SK-N-SH (cell line): ENCODE data around the gene N4BP3. TPM values are rescaled to one million over a fixed set of nuclear protein-coding genes. Genes with fewer than 3 reads are reported as not detected.

Experiments
- CTCF ChIA-PET: fragments of 300-600, 350-600 bp; formaldehyde crosslinking; extraction: SDS; loops from one replicate; lab custom pipeline; 2021; lab: Yijun Ruan, JAX
- POLR2A ChIA-PET: fragments of 350-600 bp; sonication (Branson Sonifier 250); formaldehyde crosslinking; extraction: SDS; loops from one replicate; lab custom pipeline; 2020; ENCODE audit warnings: antibody characterized with exemption, inconsistent platforms; lab: Yijun Ruan, JAX
- DNase-seq: peaks from one replicate; pipeline ENCODE4 v3.0.0; 2012
- H2AFZ ChIP-seq: fragments of 200-600 bp; sonication (generic); 2 replicates; pipeline ENCODE4 v1.8.1; 2016; ENCODE audit warnings: antibody characterized with exemption, mild to moderate bottlenecking, low read depth
- H3F3A ChIP-seq: fragments of 200-600 bp; sonication (generic); replicated peaks from 2 replicates; pipeline ENCODE3; 2016; ENCODE audit warnings: antibody characterized with exemption, mild to moderate bottlenecking; ENCODE audit not compliant: insufficient read depth
- H3K27ac ChIP-seq, 2 experiments: fragments of 200-500 bp in 1 of 2; fragments of 200-600 bp in 1 of 2; sonication (Bioruptor generic) in 1 of 2; sonication (generic), shearing (Covaris generic) in 1 of 2; 2 replicates each; pipeline versions ENCODE4 v1.5.1 to v1.6.1; 2014 to 2016; ENCODE audit warnings: low read depth in 2 of 2, inconsistent platforms in 1 of 2, low read length in 1 of 2, mild to moderate bottlenecking in 1 of 2, mixed read lengths in 1 of 2
- H3K27me3 ChIP-seq: fragments of 200-600 bp; sonication (generic), shearing (Covaris generic); 2 replicates; pipeline ENCODE4 v1.6.1; 2016; ENCODE audit warnings: mixed run types; ENCODE audit not compliant: insufficient read depth
- H3K36me3 ChIP-seq, 2 experiments: fragments of 200-500 bp in 1 of 2; fragments of 200-600 bp in 1 of 2; sonication (Bioruptor generic) in 1 of 2; sonication (generic) in 1 of 2; replicated peaks in 1 of 2; 2 replicates each; pipeline versions ENCODE3 to v1.5.1; 2014 to 2016; ENCODE audit warnings: low read length in 1 of 2, mild to moderate bottlenecking in 1 of 2; ENCODE audit not compliant: insufficient read depth in 2 of 2, control insufficient read depth in 1 of 2
- H3K4me1 ChIP-seq, 2 experiments: fragments of 200-500 bp in 1 of 2; fragments of 200-600 bp in 1 of 2; sonication (Bioruptor generic) in 1 of 2; sonication (generic), shearing (Covaris generic) in 1 of 2; 2 replicates each; pipeline versions ENCODE4 v1.5.1 to v1.6.1; 2014 to 2016; ENCODE audit warnings: low read depth in 1 of 2, low read length in 1 of 2, mixed run types in 1 of 2; ENCODE audit not compliant: insufficient read depth in 2 of 2, control insufficient read depth in 1 of 2
- H3K4me2 ChIP-seq: fragments of 200-600 bp; sonication (generic), shearing (Covaris generic); 2 replicates; pipeline ENCODE4 v1.6.1; 2017; ENCODE audit warnings: mixed run types
- H3K4me3 ChIP-seq, 2 experiments: fragments of 200-500 bp in 1 of 2; fragments of 200-600 bp in 1 of 2; sonication (Bioruptor generic) in 1 of 2; sonication (generic), shearing (Covaris generic) in 1 of 2; 2 replicates each; pipeline versions ENCODE4 v1.5.1 to v1.8.1; 2014 to 2016; ENCODE audit warnings: low read depth in 2 of 2, inconsistent platforms in 1 of 2, low read length in 1 of 2, mild to moderate bottlenecking in 1 of 2, mixed read lengths in 1 of 2, moderate library complexity in 1 of 2
- H3K79me2 ChIP-seq: fragments of 200-600 bp; sonication (generic); 2 replicates; pipeline ENCODE4 v1.8.1; 2017; ENCODE audit warnings: mild to moderate bottlenecking; ENCODE audit not compliant: insufficient read depth
- H3K9ac ChIP-seq: fragments of 200-600 bp; sonication (generic); 2 replicates; pipeline ENCODE4 v1.6.1; 2017; ENCODE audit warnings: mixed run types
- H3K9me2 ChIP-seq: fragments of 200-600 bp; sonication (generic); 2 replicates; pipeline ENCODE4 v1.6.1; 2017; ENCODE audit warnings: mixed run types
- H3K9me3 ChIP-seq: fragments of 200-600 bp; sonication (generic); 2 replicates; pipeline ENCODE4 v1.6.1; 2017; ENCODE audit warnings: mixed run types, mild to moderate bottlenecking, moderate library complexity
- H4K20me1 ChIP-seq: fragments of 200-600 bp; sonication (generic); 2 replicates; pipeline ENCODE4 v1.6.1; 2017; ENCODE audit warnings: mild to moderate bottlenecking, mixed run types; ENCODE audit not compliant: insufficient read depth
- CTCF ChIP-seq: fragments of 200-600 bp; sonication (generic); IDR thresholded peaks from 2 replicates; pipeline ENCODE4 v1.6.1; 2017; ENCODE audit warnings: antibody characterized with exemption, mild to moderate bottlenecking, moderate library complexity
- ELF1 ChIP-seq: IDR thresholded peaks from 2 replicates; pipeline ENCODE4 v1.4.0; 2012
- EP300 ChIP-seq, 2 experiments: IDR thresholded peaks; 2 replicates each; pipeline versions ENCODE4 v1.4.0 to v1.6.1; 2012; ENCODE audit warnings: borderline replicate concordance in 1 of 2, low read depth in 1 of 2, low read length in 1 of 2
- FOXJ3 ChIP-seq: sonication (generic); formaldehyde crosslinking; IDR thresholded peaks from 2 replicates; pipeline ENCODE4 v1.5.1; 2020; ENCODE audit warnings: mild to moderate bottlenecking, missing genetic modification reagents
- GABPA ChIP-seq: IDR thresholded peaks from 2 replicates; pipeline ENCODE4 v1.4.0; 2012; ENCODE audit warnings: low read depth, mild to moderate bottlenecking
- GATA2 ChIP-seq: sonication (generic); formaldehyde crosslinking; IDR thresholded peaks from 2 replicates; pipeline ENCODE4 v1.5.0; 2020; ENCODE audit warnings: mild to moderate bottlenecking, missing genetic modification reagents
- JUND ChIP-seq: IDR thresholded peaks from 2 replicates; pipeline ENCODE4 v1.4.0; 2012
- MAX ChIP-seq: IDR thresholded peaks from 2 replicates; pipeline ENCODE4 v1.4.0; 2012; ENCODE audit warnings: low read depth
- MEF2A ChIP-seq: IDR thresholded peaks from 2 replicates; pipeline ENCODE4 v1.4.0; 2012; ENCODE audit warnings: low read depth, borderline replicate concordance
- MXI1 ChIP-seq: IDR thresholded peaks from 2 replicates; pipeline ENCODE4 v1.6.1; 2012; ENCODE audit warnings: mild to moderate bottlenecking, low read depth, low read length, improper control_type of control experiment
- NFIC ChIP-seq: IDR thresholded peaks from 2 replicates; pipeline ENCODE4 v1.4.0; 2012; ENCODE audit warnings: borderline replicate concordance
- TCF12 ChIP-seq: IDR thresholded peaks from 2 replicates; pipeline ENCODE4 v1.4.0; 2012
- TEAD4 ChIP-seq: IDR thresholded peaks from 2 replicates; pipeline ENCODE4 v1.4.0; 2012; ENCODE audit warnings: mild to moderate bottlenecking, borderline replicate concordance; ENCODE audit not compliant: insufficient read depth
- USF2 ChIP-seq: fragments of 150-350 bp; IDR thresholded peaks from 2 replicates; pipeline ENCODE4 v1.6.1; 2017; ENCODE audit warnings: antibody characterized with exemption, low read length, low read depth, borderline replicate concordance
- YY1 ChIP-seq: IDR thresholded peaks from 2 replicates; pipeline ENCODE4 v1.4.0; 2012; ENCODE audit warnings: low read depth, mild to moderate bottlenecking
- ZBTB33 ChIP-seq: IDR thresholded peaks from 2 replicates; pipeline ENCODE4 v1.4.0; 2012; ENCODE audit warnings: low read depth, borderline replicate concordance
- WGBS: methylation state at CpG from one replicate; pipeline ENCODE4 v1.1.6; 2017; ENCODE audit warnings: low lambda C conversion rate; 5-methylcytosine and 5-hydroxymethylcytosine counted together
- polyA plus RNA-seq, 3 experiments: library from polyadenylated mRNA; depleted of rRNA; stranded (reverse); fragments of >200 nt; gene quantifications; 2 replicates each; pipeline ENCODE4 v1.2.3, GENCODE V29; 2012

The N4BP3 gene
- polyA plus RNA-seq, 1 of the 3 experiments (the other 2 are of a cell fraction) = 0.28 TPM

- WGBS = 61% methylated on average over 2 of the region's 2 CpGs
- Histone ChIP-seq H3K79me2 (no peaks in the 10 kb centered on the region), H2AFZ (no peak overlapping the region), H4K20me1 (no peaks in the 10 kb centered on the region), H3K9me3 (no peaks in the 10 kb centered on the region), H3K4me3 (no peak overlapping the region), H3K9me2 (no peaks in the 10 kb centered on the region), H3K27me3 (no peaks in the 10 kb centered on the region), H3K4me2 (no peak overlapping the region), H3F3A (no peaks in the 10 kb centered on the region), H3K36me3 (no peaks in the 10 kb centered on the region), H3K9ac (no peak overlapping the region), H3K27ac (no peak overlapping the region), H3K4me1 (no peaks in the 10 kb centered on the region)
- TF ChIP-seq NFIC = no peak
- TF ChIP-seq TCF12 = no peak
- no peak for TF ChIP-seq MEF2A
- ChIA-PET CTCF (interaction anchor here (1.1 kb wide), 1 partner anchor 95 kb away, joined by 4 read pairs; no protein-coding TSS in a partner anchor), POLR2A (no interaction called here)
- DNase-seq = no peak
Observed at GRCh38 chr5:178170455-178170854, 57.1 kb downstream of the N4BP3 start.

- Histone ChIP-seq H3K9ac (no peak overlapping the region), H3K79me2 (no peaks in the 10 kb centered on the region), H2AFZ (no peak overlapping the region), H4K20me1 (no peaks in the 10 kb centered on the region), H3K9me3 (no peaks in the 10 kb centered on the region), H3K27ac (no peak overlapping the region), H3K36me3 (no peaks in the 10 kb centered on the region), H3K4me3 (no peak overlapping the region), H3K4me2 (no peak overlapping the region), H3F3A (no peaks in the 10 kb centered on the region), H3K4me1 (no peaks in the 10 kb centered on the region), H3K9me2 (no peaks in the 10 kb centered on the region), H3K27me3 (no peaks in the 10 kb centered on the region)
- ChIA-PET POLR2A (no interaction called here), CTCF (interaction anchor here (1.1 to 1.6 kb wide), 2 partner anchors 10 to 98 kb away, joined by 6 read pairs; no protein-coding TSS in a partner anchor)
- no peak for TF ChIP-seq USF2
- no peak for TF ChIP-seq MXI1
- TF ChIP-seq CTCF = no peak
- no peak for TF ChIP-seq JUND
- TF ChIP-seq TEAD4 = no peak
- TF ChIP-seq ELF1 = no peak
- no peak for TF ChIP-seq GATA2 (CRISPR knock-in tag)
- TF ChIP-seq ZBTB33 = no peak
- TF ChIP-seq GABPA = no peak
- no peak for TF ChIP-seq EP300 (IDR thresholded peaks at IDR 0.05; ENCODE audit: borderline replicate concordance in 1 of 2, low read depth in 1 of 2, low read length in 1 of 2)
- TF ChIP-seq FOXJ3 (CRISPR knock-in tag) = no peak
- TF ChIP-seq YY1 = no peak
- no peak for TF ChIP-seq MAX
- 72% methylated on average over 3 of the region's 3 CpGs for WGBS
- no peak for DNase-seq
Observed at GRCh38 chr5:178174456-178174855, 61.1 kb downstream of the N4BP3 start.

Other genes with a start within 250 kb of the N4BP3 start
- not detected in 2 replicates for gene PROP1, start 117.3 kb upstream of the N4BP3 start, polyA plus RNA-seq (2012; rRNA removed)
- gene RMND5B, start 17.5 kb downstream of the N4BP3 start, polyA plus RNA-seq (2012; rRNA removed) = 42.8 and 43.7 TPM in 2 replicates
- 313 and 455 TPM in 2 replicates for gene NHP2, start 40.4 kb downstream of the N4BP3 start, polyA plus RNA-seq (2012; rRNA removed)
- not detected in 2 replicates for gene GMCL2, start 73.8 kb downstream of the N4BP3 start, polyA plus RNA-seq (2012; rRNA removed)
- gene HNRNPAB, start 91.0 kb downstream of the N4BP3 start, polyA plus RNA-seq (2012; rRNA removed) = 157 and 164 TPM in 2 replicates
- 46.8 and 61.3 TPM in 2 replicates for gene PHYKPL, start 119.3 kb downstream of the N4BP3 start, polyA plus RNA-seq (2012; rRNA removed)